ENCODE measurements around the gene ITGB1BP1. TPM values are rescaled to one million over a fixed set of nuclear protein-coding genes. Genes with fewer than 3 reads are reported as not detected.

ITGB1BP1 gene
- total and polyA plus RNA-seq, 2 of the 13 experiments (the other 11 are each of a cell fraction or from before 2014, with no cell fraction given), result 106 to 108 TPM

DNA sequence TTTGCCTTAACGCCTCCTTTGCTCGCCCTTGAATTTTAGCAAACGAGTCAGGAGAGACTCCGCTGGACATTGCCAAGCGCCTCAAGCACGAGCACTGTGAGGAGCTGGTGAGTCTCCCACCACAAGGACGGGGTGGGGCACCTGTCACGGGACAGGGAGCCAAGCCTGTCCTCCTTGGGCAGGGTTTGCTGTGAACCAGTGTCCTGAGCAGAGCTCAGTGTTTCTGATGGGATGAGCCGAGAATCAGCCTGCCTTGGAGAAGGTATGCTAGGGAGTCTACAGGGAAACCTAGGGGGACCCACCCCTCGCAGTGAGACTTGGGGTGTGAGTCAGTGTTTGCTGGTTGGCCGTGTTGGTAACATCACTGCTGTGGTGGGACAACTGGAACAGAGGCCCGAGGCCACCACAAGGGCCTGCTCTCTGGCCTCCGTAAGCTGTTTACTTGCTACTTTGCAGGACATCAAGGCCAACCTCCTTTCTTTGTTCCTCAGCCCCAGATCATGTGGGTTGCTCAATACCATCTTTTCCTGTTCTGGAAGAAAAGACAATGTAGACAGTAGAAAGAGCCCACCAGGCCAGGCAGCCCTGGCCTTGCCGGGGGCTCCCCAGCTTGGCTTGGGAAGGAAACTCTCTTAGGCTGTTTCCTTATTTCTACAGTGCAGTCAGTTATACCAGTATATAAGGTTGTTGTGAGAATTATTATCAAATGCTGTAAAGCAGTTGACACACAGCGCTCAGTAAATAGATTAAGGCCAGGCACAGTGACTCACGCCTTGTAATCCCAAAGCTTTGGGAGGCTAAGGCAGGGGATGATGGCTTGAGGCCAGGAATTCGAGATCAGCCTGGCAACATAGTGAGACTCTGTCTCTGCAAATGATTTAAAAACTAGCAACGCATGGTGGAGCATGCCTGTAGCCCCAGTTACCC is 42.4 kb downstream of the ITGB1BP1 start (continued):
- no peak for TF ChIP-seq ZNF224 (CRISPR knock-in tag; IDR thresholded peaks at IDR 0.05)
- TF ChIP-seq ZNF513 (CRISPR knock-in tag; conservative IDR thresholded peaks at IDR 0.05), result no peak
- 0 out of 2 replicates have a peak, but pooled peaks have one; percentile 67 for TF ChIP-seq ISL2 (CRISPR knock-in tag; IDR thresholded peaks at IDR 0.05)
- TF ChIP-seq ZNF143 (CRISPR knock-in tag; IDR thresholded peaks at IDR 0.05), result no peak
- 0 out of 2 replicates have a peak, but pooled peaks have one; percentile 28 for TF ChIP-seq RNF2 (conservative IDR thresholded peaks at IDR 0.05; ENCODE audit: low read depth)
- TF ChIP-seq ZBTB7B (CRISPR knock-in tag; IDR thresholded peaks at IDR 0.05), result peak; percentile 90; the same call in 1 of the 2 replicates
- TF ChIP-seq MTF1 (CRISPR knock-in tag; IDR thresholded peaks at IDR 0.05), result no peak
- TF ChIP-seq ZBTB38 (CRISPR knock-in tag; IDR thresholded peaks at IDR 0.05), result peak; percentile 49; the same call in 1 of the 2 replicates
- no peak; the same call in 1 of the 2 replicates for TF ChIP-seq ZNF644 (CRISPR knock-in tag; IDR thresholded peaks at IDR 0.05; ENCODE audit: low read depth)
- no peak for TF ChIP-seq MED13 (CRISPR knock-in tag; IDR thresholded peaks at IDR 0.05)
- peak; percentile 30; the same call in 1 of the 2 replicates for TF ChIP-seq ZNF362 (CRISPR knock-in tag; IDR thresholded peaks at IDR 0.05; ENCODE audit: borderline replicate concordance)
- TF ChIP-seq ETV5 (CRISPR knock-in tag; IDR thresholded peaks at IDR 0.05; ENCODE audit: borderline replicate concordance), result peak; percentile 53
- 0 out of 2 replicates have a peak, but pooled peaks have one; percentile 17 for TF ChIP-seq ZMYM2 (CRISPR knock-in tag; IDR thresholded peaks at IDR 0.05)
- TF ChIP-seq FOXA3 (CRISPR knock-in tag; IDR thresholded peaks at IDR 0.05), result peak; percentile 88
- TF ChIP-seq ZBTB7A (CRISPR knock-in tag; IDR thresholded peaks at IDR 0.05), result no peak
- TF ChIP-seq KLF6 (CRISPR knock-in tag; IDR thresholded peaks at IDR 0.05), result no peak
- TF ChIP-seq KMT2B (CRISPR knock-in tag; IDR thresholded peaks at IDR 0.05), result no peak
- 0 out of 2 replicates have a peak, but pooled peaks have one; percentile 28 for TF ChIP-seq KDM5B (CRISPR knock-in tag; IDR thresholded peaks at IDR 0.05; ENCODE audit: borderline replicate concordance)
- no peak for TF ChIP-seq ZNF282 (IDR thresholded peaks at IDR 0.05; ENCODE audit: partially characterized antibody)
- TF ChIP-seq ZNF142 (CRISPR knock-in tag; IDR thresholded peaks at IDR 0.05), result no peak
- no peak for TF ChIP-seq ZNF30 (CRISPR knock-in tag; IDR thresholded peaks at IDR 0.05)
- TF ChIP-seq ZC3H4 (CRISPR knock-in tag; IDR thresholded peaks at IDR 0.05; ENCODE audit: borderline replicate concordance), result no peak
- no peak for TF ChIP-seq NPAS2 (CRISPR knock-in tag; IDR thresholded peaks at IDR 0.05; ENCODE audit: borderline replicate concordance)

All from HepG2 (cell line).